Endothelial cell of umbilical vein (primary cell): ENCODE data around the gene PTRH1. TPM values are rescaled to one million over a fixed set of nuclear protein-coding genes. Genes with fewer than 3 reads are reported as not detected.

ENCODE experiments used
- BruUV-seq: library from RNA; stranded (reverse); fragments of 400-500 nt; replicated peaks from 2 replicates; lab custom pipeline; 2021; lab: Mats Ljungman, UMichigan
- CTCF ChIA-PET: fragments of 300-600, 350-600 bp; sonication (Branson Sonifier 250); formaldehyde crosslinking; loops from one replicate; lab custom pipeline; 2021; ENCODE audit warnings: antibody characterized with exemption, inconsistent platforms; lab: Charles Lee
- POLR2A ChIA-PET: fragments of 300-600, 350-600 bp; sonication (Branson Sonifier 250); formaldehyde crosslinking; loops from one replicate; lab custom pipeline; 2021; ENCODE audit warnings: antibody characterized with exemption, inconsistent platforms; lab: Charles Lee
- DNase-seq: peaks from one replicate; pipeline ENCODE4 v3.0.0-alpha.2; 2011; ENCODE audit warnings: low read depth, low spot score
- FAIRE-seq: peaks from 2 replicates; lab custom pipeline; 2011; peaks lifted over from hg19 to GRCh38; lab: Jason Lieb, UNC
- H2AFZ ChIP-seq: 2 replicates; pipeline ENCODE4 v1.6.0; 2012; ENCODE audit warnings: low read depth, low read length, control low read depth, inconsistent platforms
- H3K27ac ChIP-seq: 2 replicates; pipeline ENCODE4 v1.5.1; 2011; ENCODE audit warnings: low read depth, mild to moderate bottlenecking, control low read depth, low read length, moderate library complexity; ENCODE audit not compliant: insufficient read depth
- H3K27me3 ChIP-seq, 2 experiments: 2 replicates each; pipeline versions ENCODE4 v1.6.0 to v1.6.1; 2011; ENCODE audit warnings: low read length in 2 of 2, mixed read lengths in 1 of 2; ENCODE audit not compliant: control insufficient read depth in 2 of 2, insufficient read depth in 2 of 2
- H3K36me3 ChIP-seq, 2 experiments: 2 replicates in 1 of 2; 3 replicates in 1 of 2; pipeline ENCODE4 v1.5.1; 2011; ENCODE audit warnings: low read length in 2 of 2, mild to moderate bottlenecking in 1 of 2, moderate library complexity in 1 of 2; ENCODE audit not compliant: control insufficient read depth in 2 of 2, insufficient read depth in 2 of 2; ENCODE audit errors: extremely low read depth in 1 of 2
- H3K4me1 ChIP-seq: 3 replicates; pipeline ENCODE4 v1.5.1; 2011; ENCODE audit warnings: mild to moderate bottlenecking, low read length; ENCODE audit not compliant: control insufficient read depth, insufficient read depth; ENCODE audit errors: extremely low read depth
- H3K4me2 ChIP-seq: 2 replicates; pipeline ENCODE4 v1.6.1; 2011; ENCODE audit warnings: low read length, control low read depth, mixed read lengths; ENCODE audit not compliant: insufficient read depth
- H3K4me3 ChIP-seq, 3 experiments: fragments of 200-600 bp in 1 of 3; sonication (generic), shearing (Covaris generic) in 1 of 3; replicated peaks in 1 of 3; 2 replicates each; pipeline ENCODE4 v1.5.1; 2011 to 2016; ENCODE audit warnings: control low read depth in 3 of 3, low read length in 3 of 3, mild to moderate bottlenecking in 2 of 3, inconsistent platforms in 1 of 3, low read depth in 1 of 3, moderate library complexity in 1 of 3; ENCODE audit not compliant: insufficient read depth in 1 of 3
- H3K79me2 ChIP-seq: 2 replicates; pipeline ENCODE4 v1.6.0; 2012; ENCODE audit warnings: low read length, inconsistent platforms; ENCODE audit not compliant: control insufficient read depth, insufficient read depth
- H3K9ac ChIP-seq: replicated peaks from 2 replicates; pipeline ENCODE3; 2011; ENCODE audit warnings: low read length, control low read depth; ENCODE audit not compliant: insufficient read depth; ENCODE audit errors: extremely low read depth
- H3K9me1 ChIP-seq: replicated peaks from 3 replicates; pipeline ENCODE4 v1.6.0; 2011; ENCODE audit warnings: mild to moderate bottlenecking, low read length; ENCODE audit not compliant: control insufficient read depth, insufficient read depth; ENCODE audit errors: extremely low read depth
- H3K9me3 ChIP-seq: replicated peaks from 2 replicates; pipeline ENCODE4 v1.5.1; 2012; ENCODE audit warnings: low read length, inconsistent platforms; ENCODE audit not compliant: control insufficient read depth, insufficient read depth
- H4K20me1 ChIP-seq: replicated peaks from 2 replicates; pipeline ENCODE3; 2011; ENCODE audit warnings: mild to moderate bottlenecking, low read length; ENCODE audit not compliant: control insufficient read depth, insufficient read depth; ENCODE audit errors: extremely low read depth
- EZH2 ChIP-seq: IDR thresholded peaks from 2 replicates; pipeline ENCODE4 v1.6.1; 2012; ENCODE audit warnings: borderline replicate concordance, low read depth, mild to moderate bottlenecking, moderate library complexity, low read length, inconsistent platforms; ENCODE audit not compliant: severe bottlenecking
- FOS ChIP-seq: IDR thresholded peaks from 2 replicates; pipeline ENCODE4 v1.6.1; 2011; ENCODE audit warnings: mild to moderate bottlenecking, low read length, moderate library complexity, borderline replicate concordance; ENCODE audit not compliant: insufficient read depth
- GATA2 ChIP-seq: IDR thresholded peaks from 2 replicates; pipeline ENCODE4 v1.7.0; 2011; ENCODE audit warnings: low read depth, mild to moderate bottlenecking, moderate library complexity, mixed read lengths, low read length; ENCODE audit not compliant: insufficient read length, insufficient read depth
- JUN ChIP-seq: IDR thresholded peaks from 2 replicates; pipeline ENCODE4 v1.6.1; 2011; ENCODE audit warnings: borderline replicate concordance, low read depth; ENCODE audit not compliant: insufficient read length, insufficient read depth
- MYC ChIP-seq: IDR thresholded peaks from one replicate; pipeline ENCODE4 v1.6.1; 2011; ENCODE audit warnings: mild to moderate bottlenecking, low read depth, low read length
- POLR2A ChIP-seq: IDR thresholded peaks from 2 replicates; pipeline ENCODE4 v1.6.1; 2012; ENCODE audit warnings: low read depth, mild to moderate bottlenecking, control low read depth, low read length
- POLR2AphosphoS5 ChIP-seq: IDR thresholded peaks from 2 replicates; pipeline ENCODE4 v1.6.1; 2012; ENCODE audit warnings: low read depth, mild to moderate bottlenecking, control low read depth, low read length, moderate library complexity; ENCODE audit not compliant: insufficient read depth
- dilution Hi-C: fragments of 300-500 bp; cut with MboI; formaldehyde crosslinking; loops from one replicate; pipeline ENCODE4 v1.15.0; 2019; ENCODE audit warnings: low sequenced_read_pairs; ENCODE audit not compliant: extremely low pct_ligation_motif_present
- intact Hi-C: fragments of 100-400 bp; cut with micrococcal nuclease; formaldehyde crosslinking; loops from one replicate; pipeline ENCODE4 v1.10.0; 2022
- polyA plus RNA-seq, 4 experiments: library from polyadenylated mRNA; depleted of rRNA in 3 of 4; stranded (reverse) in 3 of 4; unstranded in 1 of 4; fragments of >200 nt; gene quantifications; 2 replicates each; pipeline versions ENCODE4 v1.2.1 to v1.2.3, GENCODE V29; 2011 to 2012; ENCODE audit warnings: missing spikeins in 1 of 4
- total RNA-seq: library from RNA; stranded (reverse); gene quantifications from 2 replicates; pipeline ENCODE4 v1.2.3, GENCODE V29; 2021
- TF ChIP-seq, protein P1 (sequence below): IDR thresholded peaks from 2 replicates; pipeline ENCODE4 v1.6.1; 2011; ENCODE audit not compliant: insufficient read depth, insufficient read length
- TF ChIP-seq, protein P2 (sequence below), 2 donors: IDR thresholded peaks; 1 replicate in 1 of 2; 2 replicates in 1 of 2; pipeline ENCODE4 v1.5.1; 2011; ENCODE audit warnings: low read length in 2 of 2, mild to moderate bottlenecking in 2 of 2, moderate library complexity in 2 of 2, control low read depth in 1 of 2, inconsistent platforms in 1 of 2, low read depth in 1 of 2; ENCODE audit not compliant: insufficient read depth in 1 of 2; ENCODE audit errors: extremely low read depth in 1 of 2

PTRH1 gene
- total and polyA plus RNA-seq, 2 donors (not counting 3 experiments of a cell fraction or from before 2014, with no cell fraction given) = 25.1 to 52.2 TPM

DNA sequence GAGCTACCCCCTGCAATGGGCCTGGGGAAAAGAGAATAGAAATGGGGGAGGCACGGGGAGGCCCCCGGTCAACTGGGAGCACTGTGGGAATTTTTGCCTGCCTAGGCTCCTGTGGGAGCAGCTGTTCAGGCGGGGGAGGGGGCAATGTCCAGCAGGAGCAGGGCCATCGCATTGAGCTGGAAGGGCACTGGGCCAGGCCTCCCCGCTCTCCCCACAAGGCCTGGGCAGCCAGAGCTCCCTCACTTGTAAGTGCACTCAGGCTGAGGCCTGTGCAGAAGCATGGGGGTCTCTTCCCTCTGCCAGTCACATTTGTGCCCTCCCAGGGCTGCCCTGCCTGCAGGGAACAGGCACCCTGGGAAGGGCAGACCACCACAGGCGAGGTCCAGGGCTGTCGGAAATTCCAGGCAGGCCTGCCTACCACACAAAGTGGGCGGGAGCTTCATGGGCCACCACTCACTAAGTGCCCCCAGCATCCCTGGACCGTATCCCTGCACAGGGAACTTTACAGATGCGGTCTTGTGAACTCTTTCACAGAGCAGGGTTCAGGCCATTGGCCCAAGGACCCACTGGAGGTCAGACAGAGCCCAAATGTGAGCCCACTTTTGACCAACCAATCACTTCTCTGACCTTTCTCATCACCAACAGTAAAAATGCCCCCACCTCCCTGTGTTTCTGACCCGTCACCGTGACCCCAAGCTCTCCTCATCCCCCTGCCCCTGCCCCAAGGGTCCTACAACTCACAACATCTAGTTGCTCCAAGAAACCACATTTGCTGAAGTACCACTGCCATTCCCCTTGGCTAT is 9.7 kb downstream of the PTRH1 start:
- TF ChIP-seq GATA2 = no peak
- TF ChIP-seq FOS = no peak
- TF ChIP-seq EZH2 = no peak
- TF ChIP-seq POLR2A = no peak
- TF ChIP-seq MYC = no peak
- no peak for TF ChIP-seq POLR2AphosphoS5
- no peak for TF ChIP-seq JUN
- TF ChIP-seq, protein P1, sequence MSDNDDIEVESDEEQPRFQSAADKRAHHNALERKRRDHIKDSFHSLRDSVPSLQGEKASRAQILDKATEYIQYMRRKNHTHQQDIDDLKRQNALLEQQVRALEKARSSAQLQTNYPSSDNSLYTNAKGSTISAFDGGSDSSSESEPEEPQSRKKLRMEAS = no peak
- TF ChIP-seq, protein P2, sequence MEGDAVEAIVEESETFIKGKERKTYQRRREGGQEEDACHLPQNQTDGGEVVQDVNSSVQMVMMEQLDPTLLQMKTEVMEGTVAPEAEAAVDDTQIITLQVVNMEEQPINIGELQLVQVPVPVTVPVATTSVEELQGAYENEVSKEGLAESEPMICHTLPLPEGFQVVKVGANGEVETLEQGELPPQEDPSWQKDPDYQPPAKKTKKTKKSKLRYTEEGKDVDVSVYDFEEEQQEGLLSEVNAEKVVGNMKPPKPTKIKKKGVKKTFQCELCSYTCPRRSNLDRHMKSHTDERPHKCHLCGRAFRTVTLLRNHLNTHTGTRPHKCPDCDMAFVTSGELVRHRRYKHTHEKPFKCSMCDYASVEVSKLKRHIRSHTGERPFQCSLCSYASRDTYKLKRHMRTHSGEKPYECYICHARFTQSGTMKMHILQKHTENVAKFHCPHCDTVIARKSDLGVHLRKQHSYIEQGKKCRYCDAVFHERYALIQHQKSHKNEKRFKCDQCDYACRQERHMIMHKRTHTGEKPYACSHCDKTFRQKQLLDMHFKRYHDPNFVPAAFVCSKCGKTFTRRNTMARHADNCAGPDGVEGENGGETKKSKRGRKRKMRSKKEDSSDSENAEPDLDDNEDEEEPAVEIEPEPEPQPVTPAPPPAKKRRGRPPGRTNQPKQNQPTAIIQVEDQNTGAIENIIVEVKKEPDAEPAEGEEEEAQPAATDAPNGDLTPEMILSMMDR (IDR thresholded peaks at IDR 0.05; ENCODE audit: extremely low read depth in 1 of 2, insufficient read depth in 1 of 2, low read depth in 1 of 2, low read length in 2 of 2) = no peak
- Histone ChIP-seq H3K4me2 (no peak overlapping the region), H3K36me3 (no peaks in the 10 kb centered on the region), H3K27ac (no peak overlapping the region), H3K79me2 (no peaks in the 10 kb centered on the region), H3K9me3 (no peaks in the 10 kb centered on the region), H4K20me1 (no peaks in the 10 kb centered on the region), H3K4me1 (no peaks in the 10 kb centered on the region), H3K9ac (no peak overlapping the region), H3K9me1 (no peaks in the 10 kb centered on the region), H3K4me3 (no peak overlapping the region), H3K27me3 (no peaks in the 10 kb centered on the region), H2AFZ (no peak overlapping the region)
- dilution Hi-C loops = no loop called here
- DNase-seq = no peak
- intact Hi-C loops = no loop called here
- CTCF ChIA-PET = interaction anchor here (0.8 to 1.5 kb wide), 3 partner anchors 8 to 29 kb away, joined by 3 to 6 read pairs (median 5); partner anchors contain the start of genes PTRH1 and TOR2A
- BruUV-seq = no TSS peak
- no peak for FAIRE-seq
- POLR2A ChIA-PET = no interaction called here
